Endothelial cell of umbilical vein (primary cell): ENCODE measurements around the gene MCOLN2. TPM values are rescaled to one million over a fixed set of nuclear protein-coding genes. Genes with fewer than 3 reads are reported as not detected.

Source experiments
- BruUV-seq: library from RNA; stranded (reverse); fragments of 400-500 nt; replicated peaks from 2 replicates; lab custom pipeline; 2021; lab: Mats Ljungman, UMichigan
- CTCF ChIA-PET: fragments of 300-600, 350-600 bp; sonication (Branson Sonifier 250); formaldehyde crosslinking; loops from one replicate; lab custom pipeline; 2021; ENCODE audit warnings: antibody characterized with exemption, inconsistent platforms; lab: Charles Lee
- POLR2A ChIA-PET: fragments of 300-600, 350-600 bp; sonication (Branson Sonifier 250); formaldehyde crosslinking; loops from one replicate; lab custom pipeline; 2021; ENCODE audit warnings: antibody characterized with exemption, inconsistent platforms; lab: Charles Lee
- DNase-seq: peaks from one replicate; pipeline ENCODE4 v3.0.0-alpha.2; 2011; ENCODE audit warnings: low read depth, low spot score
- FAIRE-seq: peaks from 2 replicates; lab custom pipeline; 2011; peaks lifted over from hg19 to GRCh38; lab: Jason Lieb, UNC
- H2AFZ ChIP-seq: 2 replicates; pipeline ENCODE4 v1.6.0; 2012; ENCODE audit warnings: low read depth, low read length, control low read depth, inconsistent platforms
- H3K27ac ChIP-seq: 2 replicates; pipeline ENCODE4 v1.5.1; 2011; ENCODE audit warnings: low read depth, mild to moderate bottlenecking, control low read depth, low read length, moderate library complexity; ENCODE audit not compliant: insufficient read depth
- H3K27me3 ChIP-seq, 2 experiments: 2 replicates each; pipeline versions ENCODE4 v1.6.0 to v1.6.1; 2011; ENCODE audit warnings: low read length in 2 of 2, mixed read lengths in 1 of 2; ENCODE audit not compliant: control insufficient read depth in 2 of 2, insufficient read depth in 2 of 2
- H3K36me3 ChIP-seq, 2 experiments: 2 replicates in 1 of 2; 3 replicates in 1 of 2; pipeline ENCODE4 v1.5.1; 2011; ENCODE audit warnings: low read length in 2 of 2, mild to moderate bottlenecking in 1 of 2, moderate library complexity in 1 of 2; ENCODE audit not compliant: control insufficient read depth in 2 of 2, insufficient read depth in 2 of 2; ENCODE audit errors: extremely low read depth in 1 of 2
- H3K4me1 ChIP-seq: 3 replicates; pipeline ENCODE4 v1.5.1; 2011; ENCODE audit warnings: mild to moderate bottlenecking, low read length; ENCODE audit not compliant: control insufficient read depth, insufficient read depth; ENCODE audit errors: extremely low read depth
- H3K4me2 ChIP-seq: 2 replicates; pipeline ENCODE4 v1.6.1; 2011; ENCODE audit warnings: low read length, control low read depth, mixed read lengths; ENCODE audit not compliant: insufficient read depth
- H3K4me3 ChIP-seq, 3 experiments: fragments of 200-600 bp in 1 of 3; sonication (generic), shearing (Covaris generic) in 1 of 3; replicated peaks in 1 of 3; 2 replicates each; pipeline ENCODE4 v1.5.1; 2011 to 2016; ENCODE audit warnings: control low read depth in 3 of 3, low read length in 3 of 3, mild to moderate bottlenecking in 2 of 3, inconsistent platforms in 1 of 3, low read depth in 1 of 3, moderate library complexity in 1 of 3; ENCODE audit not compliant: insufficient read depth in 1 of 3
- H3K79me2 ChIP-seq: 2 replicates; pipeline ENCODE4 v1.6.0; 2012; ENCODE audit warnings: low read length, inconsistent platforms; ENCODE audit not compliant: control insufficient read depth, insufficient read depth
- H3K9ac ChIP-seq: replicated peaks from 2 replicates; pipeline ENCODE3; 2011; ENCODE audit warnings: low read length, control low read depth; ENCODE audit not compliant: insufficient read depth; ENCODE audit errors: extremely low read depth
- H3K9me1 ChIP-seq: replicated peaks from 3 replicates; pipeline ENCODE4 v1.6.0; 2011; ENCODE audit warnings: mild to moderate bottlenecking, low read length; ENCODE audit not compliant: control insufficient read depth, insufficient read depth; ENCODE audit errors: extremely low read depth
- H3K9me3 ChIP-seq: replicated peaks from 2 replicates; pipeline ENCODE4 v1.5.1; 2012; ENCODE audit warnings: low read length, inconsistent platforms; ENCODE audit not compliant: control insufficient read depth, insufficient read depth
- H4K20me1 ChIP-seq: replicated peaks from 2 replicates; pipeline ENCODE3; 2011; ENCODE audit warnings: mild to moderate bottlenecking, low read length; ENCODE audit not compliant: control insufficient read depth, insufficient read depth; ENCODE audit errors: extremely low read depth
- CTCF ChIP-seq, 2 donors: IDR thresholded peaks; 1 replicate in 1 of 2; 2 replicates in 1 of 2; pipeline ENCODE4 v1.5.1; 2011; ENCODE audit warnings: low read length in 2 of 2, mild to moderate bottlenecking in 2 of 2, moderate library complexity in 2 of 2, control low read depth in 1 of 2, inconsistent platforms in 1 of 2, low read depth in 1 of 2; ENCODE audit not compliant: insufficient read depth in 1 of 2; ENCODE audit errors: extremely low read depth in 1 of 2
- EZH2 ChIP-seq: IDR thresholded peaks from 2 replicates; pipeline ENCODE4 v1.6.1; 2012; ENCODE audit warnings: borderline replicate concordance, low read depth, mild to moderate bottlenecking, moderate library complexity, low read length, inconsistent platforms; ENCODE audit not compliant: severe bottlenecking
- dilution Hi-C: fragments of 300-500 bp; cut with MboI; formaldehyde crosslinking; loops from one replicate; pipeline ENCODE4 v1.15.0; 2019; ENCODE audit warnings: low sequenced_read_pairs; ENCODE audit not compliant: extremely low pct_ligation_motif_present
- intact Hi-C: fragments of 100-400 bp; cut with micrococcal nuclease; formaldehyde crosslinking; loops from one replicate; pipeline ENCODE4 v1.10.0; 2022
- polyA plus RNA-seq, 4 experiments: library from polyadenylated mRNA; depleted of rRNA in 3 of 4; stranded (reverse) in 3 of 4; unstranded in 1 of 4; fragments of >200 nt; gene quantifications; 2 replicates each; pipeline versions ENCODE4 v1.2.1 to v1.2.3, GENCODE V29; 2011 to 2012; ENCODE audit warnings: missing spikeins in 1 of 4
- total RNA-seq: library from RNA; stranded (reverse); gene quantifications from 2 replicates; pipeline ENCODE4 v1.2.3, GENCODE V29; 2021

Gene MCOLN2
- total and polyA plus RNA-seq, 2 donors (not counting 3 experiments of a cell fraction or from before 2014, with no cell fraction given) = not detected

GRCh38 chr1:84936116-84936810 lies 60.6 kb downstream of the MCOLN2 start:
- POLR2A ChIA-PET = no interaction called here

More at GRCh38 chr1:84936116-84936810, 60.6 kb downstream of the MCOLN2 start:
- dilution Hi-C loops = no loop called here
- Histone ChIP-seq H3K27ac (no peak overlapping the region), H3K79me2 (no peaks in the 10 kb centered on the region), H3K36me3 (no peaks in the 10 kb centered on the region), H2AFZ (no peak overlapping the region), H3K9ac (no peak overlapping the region), H3K27me3 (peaks cover 17 to 36% of the 10 kb centered on the region in 2 experiments), H3K9me1 (no peaks in the 10 kb centered on the region), H4K20me1 (no peaks in the 10 kb centered on the region), H3K9me3 (no peaks in the 10 kb centered on the region), H3K4me2 (no peak overlapping the region), H3K4me3 (no peak overlapping the region), H3K4me1 (peaks cover 5% of the 10 kb centered on the region)
- intact Hi-C loops = loop anchor here (1.0 to 10.0 kb wide), 9 partner anchors 84 to 1001 kb away; partner anchors contain the start of gene PRKACB
- no TSS peak for BruUV-seq
- DNase-seq (peak; percentile 57), FAIRE-seq (peak; percentile 93)
- CTCF ChIA-PET = interaction anchor here (0.5 to 3.7 kb wide), 32 partner anchors 9 to 1004 kb away, joined by 3 to 33 read pairs (median 4); no protein-coding TSS in a partner anchor
- TF ChIP-seq EZH2 (no peak), CTCF (IDR thresholded peaks at IDR 0.05; ENCODE audit: extremely low read depth in 1 of 2, insufficient read depth in 1 of 2, low read depth in 1 of 2, low read length in 2 of 2) (peak; percentile 71 to 77)
